D341Med (cell line): ENCODE results near the gene SUFU.
A peak's percentile ranks its signal among the peaks of the same experiment; 100 is the strongest.
"Not testable (repeated sequence)": the region's sequence is repeated elsewhere in the genome, so short reads cannot be mapped to it uniquely, and the experiment has no call there.

Experiments
- DNase-seq: peaks from one replicate; pipeline ENCODE4 v3.0.0; 2012; ENCODE audit warnings: low spot score

SUFU gene

DNA sequence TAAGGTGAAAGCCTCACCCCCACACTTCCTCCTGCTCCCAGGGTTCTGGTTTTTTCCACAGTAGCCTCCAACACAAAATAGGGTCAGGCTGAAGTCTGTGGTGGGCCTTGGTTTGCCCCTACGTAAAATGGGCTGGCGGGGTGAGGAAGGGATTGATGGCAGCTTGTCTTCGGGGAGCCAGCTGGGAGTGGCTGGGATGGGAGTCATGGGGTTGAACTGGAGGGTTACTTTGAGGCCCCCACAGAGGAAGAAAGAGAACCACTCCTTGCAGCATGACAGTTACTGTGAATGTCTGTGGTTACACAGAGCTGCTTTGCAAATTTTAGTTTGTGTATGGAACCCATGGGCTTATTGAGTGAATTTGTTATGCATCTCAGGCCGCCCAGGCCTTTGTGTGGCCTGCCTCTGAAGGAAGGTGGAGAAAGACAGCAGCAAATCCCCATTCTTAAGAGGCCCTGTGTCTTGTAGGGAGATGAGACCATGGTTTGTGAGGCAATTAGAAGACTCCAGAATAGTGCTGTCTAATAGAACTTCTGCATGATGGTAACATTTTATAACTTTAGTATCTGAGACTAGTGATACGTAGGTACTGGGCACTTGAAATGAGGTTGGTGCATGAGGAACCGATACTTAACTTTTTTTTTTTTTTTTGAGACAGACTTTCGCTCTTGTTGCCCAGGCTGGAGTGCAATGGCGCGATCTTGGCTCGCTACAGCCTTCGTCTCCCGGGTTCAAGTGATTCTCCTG is 148.6 kb downstream of the SUFU start:
- DNase-seq: no peak

DNA sequence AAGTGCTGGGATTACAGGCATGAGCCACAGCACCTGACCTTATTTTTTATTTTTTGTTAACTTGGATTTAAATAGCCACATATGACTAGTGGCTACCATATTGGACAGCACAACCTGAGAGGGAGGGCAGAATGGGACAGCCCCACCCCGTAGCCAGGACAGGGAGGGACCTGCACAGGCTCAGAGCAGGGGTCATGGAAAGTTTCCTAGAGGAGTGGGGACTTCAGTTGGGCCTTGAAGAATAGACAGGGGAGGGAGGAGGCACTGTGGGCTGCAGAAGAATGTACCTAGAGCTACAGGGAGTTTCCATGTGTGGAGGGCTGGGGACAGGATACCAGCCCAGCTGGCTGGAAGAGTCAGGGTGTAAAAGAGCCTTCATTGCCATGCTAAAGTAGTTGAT is 149.3 kb downstream of the SUFU start:
- DNase-seq: no peak

DNA sequence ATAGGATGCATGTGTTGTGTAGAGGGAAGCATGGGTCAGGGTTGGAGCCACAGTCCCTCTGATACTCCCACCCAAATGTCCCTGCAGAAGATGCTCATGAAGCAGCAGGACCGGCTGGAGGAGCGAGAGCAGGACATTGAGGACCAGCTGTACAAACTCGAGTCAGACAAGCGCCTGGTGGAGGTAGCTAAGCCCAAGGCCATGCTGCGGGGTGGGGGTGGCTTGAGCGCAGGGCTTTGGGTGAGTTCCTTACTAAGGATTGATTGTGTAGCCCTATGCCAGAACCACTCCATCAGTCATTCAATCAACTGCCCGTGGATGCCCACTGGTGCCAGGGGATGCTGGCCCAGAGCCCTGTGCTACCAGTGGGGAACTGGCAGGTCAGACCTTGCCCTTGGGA is 150.8 kb downstream of the SUFU start:
- no peak for DNase-seq

DNA sequence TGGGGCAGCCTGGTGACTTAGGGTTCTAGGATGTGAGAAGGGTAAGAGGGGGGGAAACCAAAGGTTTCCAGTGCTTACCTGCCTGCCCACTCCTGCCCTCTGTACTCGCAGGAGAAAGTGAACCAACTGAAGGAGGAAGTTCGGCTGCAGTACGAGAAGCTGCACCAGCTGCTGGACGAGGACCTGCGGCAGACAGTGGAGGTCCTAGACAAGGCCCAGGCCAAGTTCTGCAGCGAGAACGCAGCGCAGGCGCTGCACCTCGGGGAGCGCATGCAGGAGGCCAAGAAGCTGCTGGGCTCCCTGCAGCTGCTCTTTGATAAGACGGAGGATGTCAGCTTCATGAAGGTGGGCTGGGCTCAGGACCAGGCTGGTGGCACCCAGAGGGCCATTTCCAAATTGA is 151.2 kb downstream of the SUFU start:
- DNase-seq: no peak

DNA sequence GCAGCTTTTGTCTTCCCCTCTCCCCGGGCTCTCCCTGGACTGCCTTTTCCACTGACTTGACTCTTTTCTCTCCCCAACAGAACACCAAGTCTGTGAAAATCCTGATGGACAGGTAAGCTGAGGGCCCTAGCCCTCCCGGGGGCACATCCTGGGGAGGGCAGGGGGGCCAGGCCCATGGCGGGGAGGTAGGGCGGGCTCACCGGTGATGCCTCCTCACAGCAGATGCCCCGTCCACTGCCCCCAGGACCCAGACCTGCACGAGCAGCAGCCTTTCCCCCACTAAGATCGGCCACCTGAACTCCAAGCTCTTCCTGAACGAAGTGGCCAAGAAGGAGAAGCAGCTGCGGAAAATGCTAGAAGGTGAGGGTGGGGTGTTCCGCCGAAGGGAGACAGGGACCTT is 152.3 kb downstream of the SUFU start:
- no peak for DNase-seq

DNA sequence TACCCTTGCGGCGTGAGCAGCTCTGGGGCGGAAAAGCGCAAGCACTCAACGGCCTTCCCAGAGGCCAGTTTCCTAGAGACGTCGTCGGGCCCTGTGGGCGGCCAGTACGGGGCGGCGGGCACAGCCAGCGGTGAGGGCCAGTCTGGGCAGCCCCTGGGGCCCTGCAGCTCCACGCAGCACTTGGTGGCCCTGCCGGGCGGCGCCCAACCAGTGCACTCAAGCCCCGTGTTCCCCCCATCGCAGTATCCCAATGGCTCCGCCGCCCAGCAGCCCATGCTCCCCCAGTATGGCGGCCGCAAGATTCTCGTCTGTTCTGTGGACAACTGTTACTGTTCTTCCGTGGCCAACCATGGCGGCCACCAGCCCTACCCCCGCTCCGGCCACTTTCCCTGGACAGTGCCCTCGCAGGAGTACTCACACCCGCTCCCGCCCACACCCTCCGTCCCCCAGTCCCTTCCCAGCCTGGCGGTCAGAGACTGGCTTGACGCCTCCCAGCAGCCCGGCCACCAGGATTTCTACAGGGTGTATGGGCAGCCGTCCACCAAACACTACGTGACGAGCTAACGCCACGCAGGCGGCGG is 153.1 kb downstream of the SUFU start:
- DNase-seq: no peak

DNA sequence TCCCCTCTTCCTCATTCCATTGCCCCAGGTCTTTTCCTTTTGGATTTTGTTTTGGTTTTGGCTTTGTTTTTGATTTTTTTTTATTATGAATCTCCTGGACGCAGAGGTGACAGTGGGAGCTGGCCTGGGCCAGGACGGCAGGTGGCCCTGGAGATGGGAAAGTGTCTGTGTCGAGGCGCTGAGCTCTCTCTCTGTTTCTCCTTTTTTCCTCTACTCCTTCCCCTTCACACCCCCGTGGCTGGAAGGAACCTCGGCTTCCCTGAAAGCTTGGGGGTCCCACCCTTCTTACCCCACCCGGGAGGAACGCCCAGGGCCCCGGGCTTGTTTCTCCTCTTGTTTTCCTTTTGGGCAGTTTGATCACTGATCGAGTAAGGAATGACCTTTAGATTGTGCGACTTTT is 153.7 kb downstream of the SUFU start:
- no peak for DNase-seq

DNA sequence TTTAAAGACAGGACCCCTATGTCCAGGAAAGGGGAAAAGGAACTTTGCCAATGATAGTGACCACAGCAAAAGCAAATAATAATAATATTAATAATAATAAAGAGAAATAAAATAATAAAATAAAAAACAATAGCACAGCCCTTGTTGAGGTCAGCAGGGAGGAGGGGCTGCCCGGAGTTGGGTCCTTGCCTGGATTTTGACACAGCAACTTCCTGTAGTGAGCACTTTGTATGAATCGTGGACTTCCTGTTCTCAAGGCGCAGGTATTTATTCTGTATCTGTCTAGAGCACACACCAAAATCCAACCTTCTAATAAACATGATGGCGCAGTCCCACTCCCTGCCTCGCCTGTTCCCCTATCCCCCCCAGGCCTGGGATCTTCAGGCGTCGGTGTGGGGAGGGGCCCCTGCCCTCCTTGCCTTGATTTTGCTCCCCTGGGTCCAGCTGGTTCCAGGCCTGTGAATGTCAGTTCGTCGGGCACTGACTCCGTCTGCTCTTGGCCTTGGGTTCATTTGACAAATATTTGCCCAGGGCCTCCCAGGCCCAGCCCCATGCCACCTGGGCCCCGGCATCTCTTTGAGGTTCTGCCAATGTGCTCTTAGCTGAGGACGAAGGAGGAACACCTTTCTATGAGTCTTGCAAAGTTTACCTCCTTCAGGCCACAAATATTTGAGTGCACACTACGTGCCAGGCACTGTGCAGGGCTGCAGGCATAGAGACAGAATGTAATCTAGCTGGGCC is 154.4 kb downstream of the SUFU start:
- no peak for DNase-seq

DNA sequence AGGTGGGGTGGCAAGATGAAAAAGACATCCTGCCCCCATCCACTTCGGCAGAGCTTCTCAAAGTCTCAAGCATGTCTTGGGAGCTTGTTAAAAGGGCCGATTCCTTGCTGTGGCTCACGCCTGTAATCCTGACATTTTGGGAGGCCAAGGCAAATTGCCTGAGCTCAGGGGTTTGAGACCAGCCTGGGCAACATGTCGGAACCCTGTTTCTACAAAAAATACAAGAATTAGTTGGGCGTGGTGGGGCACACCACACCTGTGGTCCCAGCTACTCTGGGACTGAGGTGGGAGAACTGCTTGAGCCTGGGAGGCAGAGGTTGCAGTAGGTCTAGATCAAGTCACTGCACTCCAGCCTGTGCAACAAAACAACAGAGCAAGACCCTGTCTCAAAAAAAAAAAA is 155.0 kb downstream of the SUFU start:
- no peak for DNase-seq

DNA sequence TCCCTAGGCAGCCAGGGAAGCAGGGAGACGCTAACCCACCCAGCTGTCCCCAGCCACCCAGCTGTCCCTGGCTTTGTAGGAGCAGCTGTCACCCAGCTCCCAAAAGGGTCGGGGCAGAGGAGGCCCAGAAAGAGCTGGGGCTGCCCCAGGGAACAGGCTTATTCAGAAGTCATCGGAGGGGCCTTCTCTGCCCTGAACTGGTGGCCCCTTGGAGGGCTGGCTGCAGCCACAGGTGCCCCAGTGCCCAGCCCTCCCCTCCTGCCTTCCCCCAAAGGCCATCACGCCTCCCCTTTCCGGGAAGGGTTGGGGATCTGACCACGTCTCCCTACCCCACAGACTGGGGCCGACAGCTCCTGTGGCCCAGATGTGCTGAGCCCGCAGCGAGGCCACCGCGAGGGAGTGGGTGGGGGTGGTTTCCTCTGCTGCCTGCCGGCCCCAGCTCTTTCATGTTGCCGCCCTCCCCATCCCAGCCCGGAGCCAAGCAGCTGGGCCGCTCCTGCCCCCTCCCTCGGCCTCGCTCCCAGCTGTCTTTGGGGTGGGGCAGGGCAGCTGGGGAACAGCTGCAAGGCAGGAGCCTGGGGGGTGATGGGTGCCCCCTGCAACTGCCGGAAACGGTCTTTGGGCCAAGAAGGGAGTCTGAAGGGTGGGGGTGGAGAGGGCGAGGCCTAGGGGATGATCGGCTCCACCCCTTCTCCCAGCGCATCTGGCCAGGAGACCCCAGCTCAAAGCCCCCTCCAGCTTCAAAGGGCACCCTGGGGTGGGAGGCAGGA is 157.3 kb downstream of the SUFU start:
- DNase-seq: peak; percentile 64

DNA sequence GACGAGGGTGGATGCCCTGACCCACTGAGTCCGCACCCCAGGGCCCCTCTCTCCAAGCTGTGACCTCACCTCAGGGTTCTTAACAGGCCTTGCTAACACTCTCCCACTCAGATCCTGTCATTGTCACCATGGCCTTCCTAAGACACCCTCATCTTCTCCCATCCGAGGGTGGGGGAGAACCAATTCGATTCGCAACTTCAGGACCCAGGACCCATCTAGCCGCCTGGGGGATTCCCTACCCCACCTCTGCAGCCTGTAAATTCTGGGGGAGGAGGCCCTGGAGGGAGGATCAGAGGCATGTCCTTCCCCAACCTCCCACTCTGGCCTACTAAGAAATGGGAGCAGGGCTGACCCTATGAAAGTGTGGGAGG is 157.9 kb downstream of the SUFU start:
- DNase-seq: no peak

DNA sequence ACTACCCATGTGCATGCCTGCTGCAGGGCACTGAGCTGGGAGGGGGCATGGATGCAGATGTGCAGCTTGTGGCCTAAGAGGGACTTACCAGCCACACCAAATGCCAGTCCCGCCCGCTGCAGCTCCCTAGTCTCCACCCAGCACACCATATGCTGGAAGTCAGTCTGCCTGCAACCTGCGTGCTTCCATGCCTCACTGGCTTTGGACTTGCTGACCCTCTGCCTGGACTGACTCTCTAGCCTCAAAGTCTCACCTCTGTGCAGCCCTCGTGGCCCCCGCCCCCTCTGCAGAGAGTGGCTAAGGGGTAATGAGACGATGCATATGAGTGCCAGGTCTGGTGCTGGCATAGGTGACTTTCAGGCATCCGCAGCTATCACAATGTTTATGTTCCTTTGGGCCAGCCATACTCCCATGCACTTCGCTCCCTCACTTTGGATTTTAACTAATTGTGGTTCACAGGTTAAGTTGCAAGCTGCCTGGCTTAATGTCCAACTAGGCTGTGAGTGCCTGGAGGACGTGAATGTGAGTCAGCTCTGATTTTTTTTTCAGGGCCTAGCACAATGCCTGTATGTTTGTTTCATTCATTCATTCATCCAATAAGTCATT is 162.2 kb downstream of the SUFU start:
- no peak for DNase-seq

DNA sequence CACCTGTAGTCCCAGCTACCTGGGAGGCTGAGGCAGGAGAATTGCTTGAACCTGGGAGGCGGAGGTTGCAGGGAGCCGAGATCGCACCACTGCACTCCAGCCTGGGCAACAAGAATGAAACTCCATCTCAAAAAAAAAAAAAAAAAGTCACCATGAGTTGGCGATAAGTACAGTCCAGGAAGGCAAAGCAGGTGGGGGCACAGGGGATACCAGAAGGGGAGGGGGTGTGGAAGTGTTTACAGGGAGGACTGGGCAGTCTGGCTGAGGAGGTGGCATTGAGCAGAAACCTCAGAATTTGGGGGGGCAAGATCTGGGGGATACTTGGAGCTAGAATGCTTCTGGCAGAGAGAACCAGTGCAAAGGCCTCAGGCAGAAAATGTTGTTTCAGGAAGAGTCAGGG is 163.6 kb downstream of the SUFU start:
- not testable (repeated sequence) for DNase-seq

DNA sequence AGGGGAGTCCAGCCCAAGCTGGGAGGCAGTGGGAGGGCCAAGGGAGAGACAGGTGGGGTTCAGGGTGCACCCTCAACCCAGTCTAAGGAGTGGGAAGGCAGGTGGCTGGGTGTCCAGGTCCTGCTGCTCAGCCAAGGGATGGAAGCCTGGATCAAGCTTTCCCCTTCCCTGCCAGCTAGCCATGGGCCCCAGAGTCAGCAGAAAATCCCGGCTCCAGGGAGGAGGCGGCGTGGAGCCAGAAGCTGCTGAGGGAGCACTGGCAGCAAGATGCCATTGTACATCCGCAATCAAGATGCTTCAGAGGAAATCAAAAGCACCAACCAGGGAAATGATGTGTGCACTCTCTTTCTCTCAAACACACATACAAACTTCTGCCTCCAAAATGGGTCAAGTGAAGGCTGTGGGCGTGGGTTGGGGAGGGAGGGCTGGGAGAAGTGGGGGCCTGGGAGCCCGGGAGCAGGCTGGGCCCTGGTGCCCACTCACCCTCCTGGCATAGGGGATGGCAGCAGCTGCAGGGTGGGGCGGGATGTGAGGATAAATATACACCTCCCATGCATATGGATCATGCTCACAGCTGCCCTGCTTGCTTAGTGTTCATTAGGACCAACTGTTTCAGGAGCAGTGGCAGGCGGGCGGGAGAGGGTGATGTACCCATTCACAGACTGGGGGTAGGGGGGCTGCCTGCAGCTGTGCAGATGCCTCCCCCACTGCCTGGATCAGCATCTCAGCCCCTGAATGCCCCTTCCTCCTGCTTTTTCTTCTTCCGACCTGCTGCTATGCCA is 164.7 kb downstream of the SUFU start:
- DNase-seq: no peak

DNA sequence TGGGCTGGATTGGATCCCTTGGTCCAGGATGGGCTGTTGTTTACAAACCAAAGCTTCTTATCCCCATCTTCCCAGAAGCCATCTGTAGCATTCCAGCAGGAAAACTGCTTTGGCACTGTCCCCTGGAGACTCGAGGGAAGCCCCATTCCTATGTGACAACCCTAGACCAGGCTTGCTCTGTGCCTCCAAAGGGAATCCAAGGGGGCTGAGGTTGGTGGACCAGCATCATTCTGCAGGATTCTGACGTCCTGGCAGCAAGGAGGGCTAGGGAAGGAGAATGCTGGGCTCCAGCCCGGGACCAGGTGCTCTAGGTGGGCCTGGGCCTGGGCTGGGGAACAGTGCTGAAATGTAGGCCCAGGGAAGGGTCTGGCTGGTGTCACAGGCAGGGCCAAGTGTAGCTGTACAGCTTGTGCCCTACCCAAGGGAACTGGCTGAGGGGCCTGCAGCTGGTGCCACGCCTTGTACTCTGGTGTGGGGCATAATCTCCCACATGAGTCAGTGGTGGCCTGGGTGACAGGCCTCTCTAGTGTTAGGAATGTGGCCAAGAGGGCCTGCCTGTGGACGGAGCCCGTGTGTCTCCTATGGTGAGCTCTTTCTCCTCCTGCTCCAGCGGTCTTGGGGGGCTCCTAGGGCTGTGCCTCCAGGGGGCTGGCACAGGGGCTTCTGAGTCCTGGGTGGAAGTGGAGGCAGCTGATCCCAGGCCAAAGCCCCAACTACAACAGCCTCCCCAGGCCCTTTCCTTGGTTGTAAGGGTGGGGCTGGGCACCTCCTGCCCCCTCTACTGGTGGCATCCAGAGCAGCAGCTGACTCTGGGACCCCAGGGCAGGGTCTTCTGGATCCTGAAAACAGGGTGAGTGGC is 165.7 kb downstream of the SUFU start:
- DNase-seq: no peak

DNA sequence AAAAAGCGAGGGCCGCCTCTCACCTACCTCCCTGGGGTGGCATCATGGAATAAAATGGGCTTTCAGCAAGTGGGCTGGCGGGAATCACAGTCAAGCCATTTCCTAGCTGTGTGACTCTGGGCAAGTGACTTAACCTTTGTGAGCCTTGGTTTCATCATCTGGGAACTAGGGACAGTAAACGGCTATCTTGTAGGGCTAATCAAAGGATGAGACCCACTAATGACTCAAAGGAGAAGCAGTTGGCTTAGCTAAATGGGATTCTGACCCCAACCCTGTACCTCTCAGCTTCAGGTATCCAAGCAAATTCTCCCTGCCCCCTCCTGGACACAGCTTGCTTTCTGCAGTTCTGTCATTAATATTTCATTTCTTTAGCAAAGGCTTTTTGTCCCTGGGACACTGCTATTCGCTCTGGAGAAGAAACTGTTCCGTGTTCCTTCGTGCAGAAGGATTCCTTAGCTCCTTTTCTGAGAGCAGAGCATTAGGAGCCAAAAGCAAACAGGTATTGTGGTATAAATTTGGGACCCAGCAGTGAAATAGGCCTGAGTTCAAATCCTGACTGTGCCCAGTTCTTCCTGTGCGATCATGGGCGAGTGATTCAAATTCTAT is 166.4 kb downstream of the SUFU start:
- DNase-seq: no peak

DNA sequence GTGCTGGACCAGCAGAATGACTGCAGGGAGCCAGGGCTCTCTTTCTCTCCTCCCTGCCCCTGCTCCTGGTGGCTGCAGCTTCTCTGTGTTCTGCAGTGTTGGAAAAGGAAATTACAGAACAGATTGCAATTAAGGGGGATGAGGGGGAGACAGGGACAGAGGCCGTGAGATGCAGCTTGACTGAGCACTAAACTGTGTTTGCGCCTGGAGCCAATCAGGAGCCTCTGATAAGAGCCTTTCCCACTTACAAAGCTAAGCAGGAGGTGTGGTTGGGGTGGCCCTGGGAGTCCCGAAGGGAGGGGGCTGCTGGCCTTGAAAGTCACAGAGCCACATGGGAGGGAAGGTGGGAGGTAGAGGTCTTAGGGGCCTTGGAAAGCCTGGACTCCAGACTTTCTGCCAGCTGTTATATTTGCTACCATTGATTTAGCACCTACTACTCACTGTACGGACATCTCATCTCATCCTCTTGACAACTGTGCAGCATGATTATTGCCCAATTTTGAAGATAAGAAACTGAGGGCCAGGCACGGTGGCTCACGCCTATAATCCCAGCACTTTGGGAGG is 167.2 kb downstream of the SUFU start:
- peak; percentile 53 for DNase-seq

DNA sequence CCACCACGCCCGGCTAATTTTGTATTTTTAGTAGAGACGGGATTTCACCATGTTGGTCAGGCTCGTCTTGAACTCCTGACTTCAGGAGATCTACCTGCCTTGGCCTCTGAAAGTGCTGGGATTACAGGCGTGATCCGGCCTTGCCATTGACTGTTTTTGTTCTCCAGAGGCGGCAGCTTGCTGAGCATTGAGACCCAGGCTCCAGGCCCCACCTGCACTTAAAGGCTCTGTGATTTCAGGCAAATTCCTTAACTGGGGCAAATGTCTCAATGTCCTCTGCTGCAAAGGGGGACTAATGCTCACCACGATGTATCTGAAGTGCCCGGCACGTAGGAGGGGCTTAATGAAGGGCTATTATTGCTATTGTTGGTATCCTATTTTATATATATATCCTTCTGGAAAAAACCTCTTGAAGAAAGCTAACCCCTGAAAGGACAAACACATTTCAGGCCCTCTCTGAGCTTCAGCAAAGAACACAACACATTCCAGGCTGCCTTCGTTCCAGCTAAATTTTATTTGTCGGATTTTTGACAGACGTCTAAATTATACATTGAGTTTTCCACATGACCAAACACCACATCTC is 169.6 kb downstream of the SUFU start:
- DNase-seq: no peak

DNA sequence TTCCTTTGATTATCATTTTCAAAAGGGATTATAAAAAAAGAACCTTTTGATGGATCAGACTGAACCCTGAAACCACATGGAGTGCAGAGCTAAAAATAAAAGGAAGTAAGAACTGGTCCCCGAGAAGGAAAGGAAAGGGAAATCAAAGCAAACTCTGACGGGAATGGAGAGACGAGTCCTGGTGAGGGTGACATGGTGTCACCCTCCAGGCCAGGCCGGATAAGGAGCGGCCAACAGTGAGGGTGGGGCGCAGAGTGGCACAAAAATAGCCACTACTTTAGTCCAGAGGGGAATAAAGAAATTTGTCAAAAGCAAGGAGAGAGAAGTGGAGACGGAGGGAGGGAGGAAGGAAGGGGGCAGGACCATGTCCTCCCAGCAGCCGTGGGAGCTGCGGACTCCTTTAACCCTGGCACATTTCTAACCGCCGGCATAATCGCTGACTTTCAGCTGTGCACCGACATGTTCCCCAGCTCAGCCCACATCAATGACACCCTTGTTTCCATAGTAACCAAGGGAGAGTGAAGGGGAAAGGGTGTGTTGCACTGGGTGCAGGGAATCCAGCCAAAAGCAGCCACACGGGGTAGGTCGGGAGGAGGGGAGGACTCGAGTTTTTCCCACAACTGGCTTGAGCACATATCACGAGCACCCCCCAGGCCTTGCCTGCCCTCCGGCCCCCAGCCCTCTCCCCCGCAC is 170.2 kb downstream of the SUFU start:
- no peak for DNase-seq
